HepG2 (cell line): ENCODE measurements around the gene TMIGD2. TPM values are rescaled to one million over a fixed set of nuclear protein-coding genes. Genes with fewer than 3 reads are reported as not detected.

Source experiments
- BORCS8-MEF2B ChIP-seq: sonication (generic); formaldehyde crosslinking; IDR thresholded peaks from 2 replicates; pipeline ENCODE4 v1.8.0; 2022; ENCODE audit warnings: mild to moderate bottlenecking, missing genetic modification reagents
- CREM ChIP-seq, 2 experiments: sonication (generic) in 1 of 2; formaldehyde crosslinking in 1 of 2; IDR thresholded peaks; 2 replicates each; pipeline versions ENCODE4 v1.4.0 to v1.6.1; 2016 to 2020; ENCODE audit warnings: antibody characterized with exemption in 1 of 2, mild to moderate bottlenecking in 1 of 2, missing genetic modification reagents in 1 of 2
- FOSL2 ChIP-seq: sonication (generic); formaldehyde crosslinking; IDR thresholded peaks from 2 replicates; pipeline ENCODE4 v1.4.0; 2020; ENCODE audit warnings: missing genetic modification reagents
- FOXA3 ChIP-seq: IDR thresholded peaks from 2 replicates; pipeline ENCODE4 v1.6.1; 2016; ENCODE audit warnings: missing genetic modification reagents, missing compliant biosample characterization
- GPN1 ChIP-seq: sonication (generic); formaldehyde crosslinking; IDR thresholded peaks from 2 replicates; pipeline ENCODE4 v1.5.1; 2020; ENCODE audit warnings: missing genetic modification reagents, borderline replicate concordance
- KAT8 ChIP-seq: IDR thresholded peaks from 2 replicates; pipeline ENCODE4 v1.6.1; 2016; ENCODE audit warnings: missing genetic modification reagents, missing compliant biosample characterization
- SIN3A ChIP-seq: IDR thresholded peaks from 2 replicates; pipeline ENCODE4 v1.6.1; 2011; ENCODE audit warnings: low read depth, mild to moderate bottlenecking, control low read depth, low read length, borderline replicate concordance
- TBX3 ChIP-seq: fragments of 450-650 bp; IDR thresholded peaks from 2 replicates; pipeline ENCODE4 v1.6.1; 2017; ENCODE audit warnings: antibody characterized with exemption, mild to moderate bottlenecking, inconsistent platforms, borderline replicate concordance
- ZNF121 ChIP-seq: sonication (generic); formaldehyde crosslinking; IDR thresholded peaks from 2 replicates; pipeline ENCODE4 v1.5.0; 2020; ENCODE audit warnings: mild to moderate bottlenecking, missing genetic modification reagents
- ZNF383 ChIP-seq: sonication (generic); formaldehyde crosslinking; IDR thresholded peaks from 2 replicates; pipeline ENCODE4 v1.4.0; 2020; ENCODE audit warnings: missing genetic modification reagents, mild to moderate bottlenecking, borderline replicate concordance
- ZNF460 ChIP-seq: sonication (generic); formaldehyde crosslinking; IDR thresholded peaks from 2 replicates; pipeline ENCODE4 v1.5.1; 2020; ENCODE audit warnings: missing genetic modification reagents, mild to moderate bottlenecking, borderline replicate concordance
- ZNF510 ChIP-seq: sonication (generic); formaldehyde crosslinking; IDR thresholded peaks from 2 replicates; pipeline ENCODE4 v1.4.0; 2020; ENCODE audit warnings: low read depth, mild to moderate bottlenecking, missing genetic modification reagents
- ZNF776 ChIP-seq: sonication (generic); formaldehyde crosslinking; IDR thresholded peaks from 2 replicates; pipeline ENCODE4 v1.4.0; 2020; ENCODE audit warnings: mild to moderate bottlenecking, missing genetic modification reagents
- ZNF879 ChIP-seq: sonication (generic); formaldehyde crosslinking; IDR thresholded peaks from 2 replicates; pipeline ENCODE4 v1.8.1; 2023; ENCODE audit warnings: missing genetic modification reagents
- ZZZ3 ChIP-seq: sonication (generic); formaldehyde crosslinking; IDR thresholded peaks from 2 replicates; pipeline ENCODE4 v1.4.0; 2020; ENCODE audit warnings: missing genetic modification reagents, mild to moderate bottlenecking, borderline replicate concordance
- polyA plus RNA-seq, 8 experiments: library from polyadenylated mRNA; depleted of rRNA in 3 of 8; stranded (reverse) in 7 of 8; unstranded in 1 of 8; fragments of >200 nt; fragmentation: Illumina TruSeq in 4 of 8; extraction: Trizol in 4 of 8; gene quantifications; 2 replicates each; pipeline versions ENCODE4 v1.2.1 to v1.2.3, GENCODE V29; 2011 to 2016; ENCODE audit warnings: low read depth in 4 of 8, missing spikeins in 1 of 8, mixed read lengths in 1 of 8; ENCODE audit not compliant: insufficient read depth in 1 of 8
- total RNA-seq, 5 experiments: library from RNA; depleted of rRNA; stranded (reverse); fragments of >200 nt; fragmentation: Illumina TruSeq; extraction: Trizol; gene quantifications; 2 replicates each; pipeline ENCODE4 v1.2.3, GENCODE V29; 2016; ENCODE audit warnings: low read depth in 1 of 5
- TF ChIP-seq, protein P1 (sequence below): sonication (generic); formaldehyde crosslinking; IDR thresholded peaks from 2 replicates; pipeline ENCODE4 v1.4.0; 2020; ENCODE audit warnings: missing genetic modification reagents
- TF ChIP-seq, protein P2 (sequence below): sonication (generic); formaldehyde crosslinking; IDR thresholded peaks from 2 replicates; pipeline ENCODE4 v1.4.0; 2020; ENCODE audit warnings: mild to moderate bottlenecking, missing genetic modification reagents
- TF ChIP-seq, protein P3 (sequence below): sonication (generic); formaldehyde crosslinking; IDR thresholded peaks from 2 replicates; pipeline ENCODE4 v1.4.0; 2020; ENCODE audit warnings: missing genetic modification reagents, borderline replicate concordance
- TF ChIP-seq, protein P4 (sequence below): sonication (generic); formaldehyde crosslinking; IDR thresholded peaks from 2 replicates; pipeline ENCODE4 v1.5.1; 2020; ENCODE audit warnings: missing genetic modification reagents, mild to moderate bottlenecking, borderline replicate concordance
- TF ChIP-seq, protein P5 (sequence below): sonication (generic); formaldehyde crosslinking; IDR thresholded peaks from 2 replicates; pipeline ENCODE4 v1.4.0; 2020; ENCODE audit warnings: mild to moderate bottlenecking, low read depth, missing genetic modification reagents

Gene TMIGD2
- total and polyA plus RNA-seq, 2 of the 13 experiments (the other 11 are each of a cell fraction or from before 2014, with no cell fraction given) = 0.11 to 1.0 TPM

DNA sequence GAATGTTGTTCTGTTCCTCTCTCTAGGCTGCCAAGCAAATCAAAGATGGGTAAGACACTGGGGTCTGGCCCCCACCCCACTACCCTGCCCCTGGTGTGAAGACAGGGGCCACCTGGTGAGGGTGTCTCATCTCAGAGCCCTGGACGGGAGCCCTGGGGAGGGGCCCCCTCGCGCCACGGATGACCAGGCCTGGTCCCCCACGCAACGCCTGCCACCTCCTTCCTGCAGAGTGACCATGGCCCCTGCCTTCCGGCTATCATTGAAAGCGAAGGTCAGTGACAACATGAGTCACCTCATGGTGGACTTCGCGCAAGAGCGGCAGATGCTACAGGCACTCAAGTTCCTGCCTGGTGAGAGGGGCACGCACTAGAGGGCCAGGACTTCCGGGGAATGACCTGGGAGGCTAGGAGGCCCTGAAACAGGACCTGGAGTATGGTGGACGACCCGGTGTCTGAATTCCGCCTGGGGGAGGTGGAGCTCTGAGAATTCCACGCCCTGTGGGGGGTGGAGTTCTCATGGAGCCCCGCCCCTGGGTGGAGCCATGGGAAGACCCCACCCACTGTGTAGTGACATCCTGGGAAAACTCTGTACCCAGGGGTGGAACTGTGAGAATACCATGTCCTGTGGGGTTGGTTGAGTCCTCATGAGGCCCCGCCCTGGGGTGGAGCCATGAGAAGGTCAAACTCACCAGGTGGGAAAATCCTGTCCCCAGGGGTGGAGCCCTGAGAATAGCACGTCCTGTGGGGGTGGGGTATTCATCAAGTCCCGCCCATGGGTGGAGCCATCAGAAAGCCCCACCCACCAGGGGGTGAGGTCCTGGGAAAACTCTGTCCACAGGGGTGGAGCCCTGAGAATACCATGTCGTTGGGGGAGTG, 8.3 kb upstream of the TMIGD2 start (continued):
- TF ChIP-seq, protein P1, sequence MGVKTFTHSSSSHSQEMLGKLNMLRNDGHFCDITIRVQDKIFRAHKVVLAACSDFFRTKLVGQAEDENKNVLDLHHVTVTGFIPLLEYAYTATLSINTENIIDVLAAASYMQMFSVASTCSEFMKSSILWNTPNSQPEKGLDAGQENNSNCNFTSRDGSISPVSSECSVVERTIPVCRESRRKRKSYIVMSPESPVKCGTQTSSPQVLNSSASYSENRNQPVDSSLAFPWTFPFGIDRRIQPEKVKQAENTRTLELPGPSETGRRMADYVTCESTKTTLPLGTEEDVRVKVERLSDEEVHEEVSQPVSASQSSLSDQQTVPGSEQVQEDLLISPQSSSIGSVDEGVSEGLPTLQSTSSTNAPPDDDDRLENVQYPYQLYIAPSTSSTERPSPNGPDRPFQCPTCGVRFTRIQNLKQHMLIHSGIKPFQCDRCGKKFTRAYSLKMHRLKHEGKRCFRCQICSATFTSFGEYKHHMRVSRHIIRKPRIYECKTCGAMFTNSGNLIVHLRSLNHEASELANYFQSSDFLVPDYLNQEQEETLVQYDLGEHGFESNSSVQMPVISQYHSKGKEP (CRISPR knock-in tag) = 0 out of 2 replicates have a peak, but pooled peaks have one; percentile 77
- TF ChIP-seq SIN3A (0 out of 2 replicates have a peak, but pooled peaks have one; percentile 47), BORCS8-MEF2B (CRISPR knock-in tag) (0 out of 2 replicates have a peak, but pooled peaks have one; percentile 77), ZNF879 (CRISPR knock-in tag) (no peak), ZZZ3 (CRISPR knock-in tag) (no peak), GPN1 (CRISPR knock-in tag) (no peak), ZNF510 (CRISPR knock-in tag) (no peak), ZNF383 (CRISPR knock-in tag) (no peak), TBX3 (0 out of 2 replicates have a peak, but pooled peaks have one; percentile 17), FOXA3 (CRISPR knock-in tag) (peak; percentile 90), KAT8 (CRISPR knock-in tag) (peak; percentile 92), ZNF776 (CRISPR knock-in tag) (no peak; the same call in 1 of the 2 replicates), CREM (IDR thresholded peaks at IDR 0.05) (peak; percentile 67), CREM (CRISPR knock-in tag; IDR thresholded peaks at IDR 0.05) (no peak), ZNF121 (peak; percentile 72), FOSL2 (CRISPR knock-in tag) (peak; percentile 99), ZNF460 (peak; percentile 68; the same call in 1 of the 2 replicates)
- TF ChIP-seq, protein P2, sequence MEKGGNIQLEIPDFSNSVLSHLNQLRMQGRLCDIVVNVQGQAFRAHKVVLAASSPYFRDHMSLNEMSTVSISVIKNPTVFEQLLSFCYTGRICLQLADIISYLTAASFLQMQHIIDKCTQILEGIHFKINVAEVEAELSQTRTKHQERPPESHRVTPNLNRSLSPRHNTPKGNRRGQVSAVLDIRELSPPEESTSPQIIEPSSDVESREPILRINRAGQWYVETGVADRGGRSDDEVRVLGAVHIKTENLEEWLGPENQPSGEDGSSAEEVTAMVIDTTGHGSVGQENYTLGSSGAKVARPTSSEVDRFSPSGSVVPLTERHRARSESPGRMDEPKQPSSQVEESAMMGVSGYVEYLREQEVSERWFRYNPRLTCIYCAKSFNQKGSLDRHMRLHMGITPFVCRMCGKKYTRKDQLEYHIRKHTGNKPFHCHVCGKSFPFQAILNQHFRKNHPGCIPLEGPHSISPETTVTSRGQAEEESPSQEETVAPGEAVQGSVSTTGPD = peak; percentile 18; the same call in 1 of the 2 replicates
- TF ChIP-seq, protein P3, sequence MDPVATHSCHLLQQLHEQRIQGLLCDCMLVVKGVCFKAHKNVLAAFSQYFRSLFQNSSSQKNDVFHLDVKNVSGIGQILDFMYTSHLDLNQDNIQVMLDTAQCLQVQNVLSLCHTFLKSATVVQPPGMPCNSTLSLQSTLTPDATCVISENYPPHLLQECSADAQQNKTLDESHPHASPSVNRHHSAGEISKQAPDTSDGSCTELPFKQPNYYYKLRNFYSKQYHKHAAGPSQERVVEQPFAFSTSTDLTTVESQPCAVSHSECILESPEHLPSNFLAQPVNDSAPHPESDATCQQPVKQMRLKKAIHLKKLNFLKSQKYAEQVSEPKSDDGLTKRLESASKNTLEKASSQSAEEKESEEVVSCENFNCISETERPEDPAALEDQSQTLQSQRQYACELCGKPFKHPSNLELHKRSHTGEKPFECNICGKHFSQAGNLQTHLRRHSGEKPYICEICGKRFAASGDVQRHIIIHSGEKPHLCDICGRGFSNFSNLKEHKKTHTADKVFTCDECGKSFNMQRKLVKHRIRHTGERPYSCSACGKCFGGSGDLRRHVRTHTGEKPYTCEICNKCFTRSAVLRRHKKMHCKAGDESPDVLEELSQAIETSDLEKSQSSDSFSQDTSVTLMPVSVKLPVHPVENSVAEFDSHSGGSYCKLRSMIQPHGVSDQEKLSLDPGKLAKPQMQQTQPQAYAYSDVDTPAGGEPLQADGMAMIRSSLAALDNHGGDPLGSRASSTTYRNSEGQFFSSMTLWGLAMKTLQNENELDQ (CRISPR knock-in tag) = no peak
- TF ChIP-seq, protein P4, sequence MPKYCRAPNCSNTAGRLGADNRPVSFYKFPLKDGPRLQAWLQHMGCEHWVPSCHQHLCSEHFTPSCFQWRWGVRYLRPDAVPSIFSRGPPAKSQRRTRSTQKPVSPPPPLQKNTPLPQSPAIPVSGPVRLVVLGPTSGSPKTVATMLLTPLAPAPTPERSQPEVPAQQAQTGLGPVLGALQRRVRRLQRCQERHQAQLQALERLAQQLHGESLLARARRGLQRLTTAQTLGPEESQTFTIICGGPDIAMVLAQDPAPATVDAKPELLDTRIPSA (CRISPR knock-in tag) = no peak
- TF ChIP-seq, protein P5, sequence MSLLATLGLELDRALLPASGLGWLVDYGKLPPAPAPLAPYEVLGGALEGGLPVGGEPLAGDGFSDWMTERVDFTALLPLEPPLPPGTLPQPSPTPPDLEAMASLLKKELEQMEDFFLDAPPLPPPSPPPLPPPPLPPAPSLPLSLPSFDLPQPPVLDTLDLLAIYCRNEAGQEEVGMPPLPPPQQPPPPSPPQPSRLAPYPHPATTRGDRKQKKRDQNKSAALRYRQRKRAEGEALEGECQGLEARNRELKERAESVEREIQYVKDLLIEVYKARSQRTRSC = no peak
